ENCODE data around the gene COQ8B. TPM values are rescaled to one million over a fixed set of nuclear protein-coding genes. Genes with fewer than 3 reads are reported as not detected.

COQ8B gene
- total RNA-seq, 4 donors from 2014 or later, result 32.4 to 92.8 (median 41.9) TPM

- peaks cover 0 to 81% (median 0%) of the 10 kb centered on the region in 3 donors for H3K36me3 ChIP-seq
- no peaks in the 10 kb centered on the region for H3K4me1 ChIP-seq
- no peaks in the 10 kb centered on the region for H3K9me3 ChIP-seq
- no peak overlapping the region for H3K4me3 ChIP-seq
- no peaks in the 10 kb centered on the region for H3K27me3 ChIP-seq
- no peak for DNase-seq
- H3K27ac ChIP-seq, result no peak overlapping the region
- no peak for TF ChIP-seq POLR2A (IDR thresholded peaks at IDR 0.05)
- no peak for TF ChIP-seq CTCF (IDR thresholded peaks at IDR 0.05)
These were observed 35.6 kb downstream of the COQ8B start for GRCh38 chr19:40681039-40681438.

- no peak for DNase-seq
- Histone ChIP-seq H3K27ac (no peak overlapping the region), H3K27me3 (no peaks in the 10 kb centered on the region), H3K4me3 (no peak overlapping the region), H3K36me3 (peaks cover 0 to 84% (median 0%) of the 10 kb centered on the region in 3 donors), H3K4me1 (no peaks in the 10 kb centered on the region), H3K9me3 (no peaks in the 10 kb centered on the region)
- no peak for TF ChIP-seq POLR2A (IDR thresholded peaks at IDR 0.05)
- TF ChIP-seq CTCF (IDR thresholded peaks at IDR 0.05), result no peak
These were observed 39.5 kb downstream of the COQ8B start for GRCh38 chr19:40677156-40677555.

GRCh38 chr19:40674291-40674690 lies 42.4 kb downstream of the COQ8B start:
- peaks cover 0 to 94% (median 0%) of the 10 kb centered on the region in 3 donors for H3K36me3 ChIP-seq
- no peaks in the 10 kb centered on the region for H3K4me1 ChIP-seq
- H3K4me3 ChIP-seq, result no peak overlapping the region
- no peak for DNase-seq
- no peak overlapping the region for H3K27ac ChIP-seq
- TF ChIP-seq POLR2A (IDR thresholded peaks at IDR 0.05) (no peak), CTCF (IDR thresholded peaks at IDR 0.05) (no peak)
- H3K9me3 ChIP-seq, result no peaks in the 10 kb centered on the region
- no peaks in the 10 kb centered on the region for H3K27me3 ChIP-seq

- Histone ChIP-seq H3K27me3 (no peaks in the 10 kb centered on the region), H3K9me3 (no peaks in the 10 kb centered on the region), H3K27ac (no peak overlapping the region), H3K4me3 (no peak overlapping the region), H3K36me3 (peaks cover 0 to 94% (median 0%) of the 10 kb centered on the region in 3 donors), H3K4me1 (no peaks in the 10 kb centered on the region)
- DNase-seq, result no peak
- no peak for TF ChIP-seq POLR2A (IDR thresholded peaks at IDR 0.05)
These were observed 43.3 kb downstream of the COQ8B start for GRCh38 chr19:40673397-40673796.

GRCh38 chr19:40672573-40673299 lies 44.0 kb downstream of the COQ8B start:
- peaks cover 0 to 93% (median 0%) of the 10 kb centered on the region in 3 donors for H3K36me3 ChIP-seq
- H3K4me1 ChIP-seq, result no peaks in the 10 kb centered on the region
- TF ChIP-seq POLR2A (IDR thresholded peaks at IDR 0.05), result no peak
- TF ChIP-seq CTCF (IDR thresholded peaks at IDR 0.05), result no peak

GRCh38 chr19:40672038-40672437 lies 44.6 kb downstream of the COQ8B start:
- H3K4me1 ChIP-seq, result no peaks in the 10 kb centered on the region
- no peak for TF ChIP-seq CTCF (IDR thresholded peaks at IDR 0.05)
- no peak overlapping the region for H3K27ac ChIP-seq
- no peaks in the 10 kb centered on the region for H3K27me3 ChIP-seq
- H3K36me3 ChIP-seq, result peaks cover 0 to 91% (median 0%) of the 10 kb centered on the region in 3 donors
- DNase-seq, result no peak
- no peak overlapping the region for H3K4me3 ChIP-seq
- H3K9me3 ChIP-seq, result no peaks in the 10 kb centered on the region

More at GRCh38 chr19:40672573-40673299, 44.0 kb downstream of the COQ8B start:
- no peak for DNase-seq
- Histone ChIP-seq H3K27ac (no peak overlapping the region), H3K27me3 (no peaks in the 10 kb centered on the region), H3K4me3 (no peak overlapping the region), H3K9me3 (no peaks in the 10 kb centered on the region)
